Stimulated activated CD8-positive, alpha-beta memory T cell treated with anti-CD3 and anti-CD28 coated beads, Interleukin-12 subunit alpha, Interleukin-12 subunit beta, amount 100 ng/mL, for 1 hour (primary cell): Measurements from ENCODE around the gene STK17B.
A peak's percentile ranks its signal among the peaks of the same experiment; 100 is the strongest.
"Not testable (repeated sequence)": the region's sequence is repeated elsewhere in the genome, so short reads cannot be mapped to it uniquely, and the experiment has no call there.

Source experiments
- DNase-seq: peaks from one replicate; pipeline ENCODE4 v3.0.0-alpha.2; 2020; ENCODE audit warnings: low read depth

STK17B gene

GRCh38 chr2:196171248-196171871 is at the start of gene STK17B:
STK17B (minus strand) TSS chr2:196171578; CDS start chr2:196163383, 8,195 bp downstream.
- peak; percentile 95 for DNase-seq

DNA sequence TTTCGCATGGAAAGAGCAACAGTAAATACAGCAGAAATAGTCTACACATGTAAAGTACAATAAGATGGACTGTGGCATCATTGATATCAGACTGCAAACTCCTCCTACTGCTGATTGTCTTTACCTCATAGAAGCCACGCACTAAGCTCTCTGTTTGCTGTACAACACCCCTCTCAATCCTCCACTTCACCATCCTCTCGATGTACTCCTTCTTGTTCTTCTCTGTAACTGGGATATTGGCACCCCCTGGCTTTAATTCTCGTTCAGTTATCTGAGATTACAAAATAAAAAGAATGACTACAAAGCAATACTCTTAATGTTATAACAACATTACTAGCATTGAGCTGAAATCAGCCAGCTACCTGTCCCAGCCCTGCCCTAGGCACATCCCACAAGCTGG is 49.3 kb upstream of the STK17B start:
- no peak for DNase-seq

- no peak for DNase-seq
These were observed 48.3 kb upstream of the STK17B start for GRCh38 chr2:196219671-196220070.

DNA sequence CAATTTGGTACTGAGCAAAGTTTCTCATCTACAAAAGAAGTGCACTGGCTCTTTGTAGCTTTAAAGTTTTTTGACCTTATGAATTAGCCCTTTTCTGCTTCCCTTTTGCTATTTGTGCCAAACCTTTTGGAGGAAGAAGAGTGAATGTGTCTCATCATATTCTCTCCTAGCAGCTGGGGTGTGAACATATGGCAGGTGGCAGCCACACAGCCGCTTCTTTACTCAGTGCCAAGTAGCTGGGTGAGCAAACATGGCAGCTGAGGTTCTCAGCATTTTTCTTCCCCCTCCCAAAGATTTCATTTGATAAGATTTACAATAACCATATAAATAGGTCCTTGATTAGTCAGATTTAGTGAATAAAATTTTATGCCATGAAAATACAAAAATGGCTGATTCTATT is 46.7 kb upstream of the STK17B start:
- DNase-seq, result no peak

- no peak for DNase-seq
These were observed 45.7 kb upstream of the STK17B start for GRCh38 chr2:196217116-196217515.

DNA sequence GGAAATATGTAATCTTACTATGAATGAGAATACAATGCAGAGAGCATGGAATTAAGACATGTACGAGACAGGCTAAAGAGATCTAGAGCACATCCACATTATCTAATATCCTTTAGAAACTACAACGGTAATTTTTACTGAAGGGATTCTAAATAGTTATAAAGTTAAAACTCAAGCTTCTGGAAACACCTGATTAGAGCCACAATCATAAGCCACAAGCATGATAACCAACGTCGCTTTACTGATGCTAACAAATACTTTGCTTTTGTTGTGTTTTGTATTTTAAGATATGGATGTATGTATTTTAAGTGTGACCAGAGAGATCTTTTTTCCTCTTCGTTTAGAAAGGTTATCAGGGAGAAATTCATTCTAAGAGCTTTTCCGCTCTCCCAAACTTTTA is 44.0 kb upstream of the STK17B start:
- no peak for DNase-seq

- DNase-seq, result no peak
These were observed 42.8 kb upstream of the STK17B start for GRCh38 chr2:196214156-196214555.

DNA sequence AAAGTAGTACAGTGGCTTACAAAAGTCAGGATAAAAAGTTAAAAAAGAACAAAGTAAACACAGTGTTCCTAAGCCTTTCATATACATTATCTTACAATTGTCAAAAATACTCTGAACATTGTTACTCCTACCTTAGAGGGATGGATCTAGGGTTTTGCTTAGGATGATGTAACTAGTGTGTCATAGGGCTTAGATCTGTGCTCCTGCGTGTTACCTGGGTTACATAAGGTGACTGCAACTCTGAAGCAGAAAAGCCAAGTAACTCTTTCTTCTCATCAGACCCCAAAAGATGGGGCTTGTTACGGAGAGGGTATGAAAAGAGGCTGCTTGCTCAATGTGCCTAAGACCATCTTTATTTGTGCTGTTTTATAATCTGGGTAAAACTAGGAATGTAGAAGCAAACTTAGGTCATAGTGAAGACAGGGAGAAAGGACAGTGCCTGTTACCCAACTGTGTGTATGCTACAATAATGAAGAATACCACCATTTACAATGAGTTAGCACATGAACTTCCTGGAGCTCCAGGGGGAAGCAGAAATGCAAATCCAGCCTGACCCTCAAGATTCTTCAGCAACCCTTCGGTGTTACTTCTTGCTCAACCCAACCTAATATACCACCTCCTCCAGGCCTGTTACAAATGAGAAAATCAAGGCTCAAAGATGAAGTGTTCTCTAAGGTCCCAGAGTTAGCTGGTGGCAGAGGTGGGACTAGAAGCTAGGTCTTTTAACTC is 42.0 kb upstream of the STK17B start:
- no peak for DNase-seq

DNA sequence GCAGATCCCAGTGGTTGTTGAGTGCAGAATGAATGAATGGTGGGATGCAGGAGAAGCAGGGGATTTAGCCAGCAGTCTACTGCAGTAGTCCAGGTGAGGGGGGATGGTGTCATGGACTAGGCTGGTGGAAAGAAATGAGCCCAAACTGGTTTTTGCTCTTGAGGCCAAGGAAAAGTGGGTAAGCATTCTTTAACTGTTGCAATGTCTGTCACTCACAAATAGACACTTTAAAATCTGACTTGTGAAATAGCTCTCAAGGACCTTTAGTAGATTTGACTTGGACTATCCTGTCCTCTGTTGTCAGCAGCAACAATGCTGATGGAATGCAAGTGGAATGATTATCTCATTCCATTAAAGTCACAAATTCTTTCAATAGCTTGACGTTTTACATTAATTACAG is 37.5 kb upstream of the STK17B start:
- DNase-seq, result no peak

- DNase-seq, result no peak
These were observed 35.4 kb upstream of the STK17B start for GRCh38 chr2:196206804-196207203.

GRCh38 chr2:196205881-196206435 is 34.6 kb upstream of the STK17B start:
- no peak for DNase-seq

GRCh38 chr2:196205011-196205766 is 33.8 kb upstream of the STK17B start:
- no peak for DNase-seq

GRCh38 chr2:196201229-196202009 is 30.0 kb upstream of the STK17B start:
- DNase-seq, result no peak

DNA sequence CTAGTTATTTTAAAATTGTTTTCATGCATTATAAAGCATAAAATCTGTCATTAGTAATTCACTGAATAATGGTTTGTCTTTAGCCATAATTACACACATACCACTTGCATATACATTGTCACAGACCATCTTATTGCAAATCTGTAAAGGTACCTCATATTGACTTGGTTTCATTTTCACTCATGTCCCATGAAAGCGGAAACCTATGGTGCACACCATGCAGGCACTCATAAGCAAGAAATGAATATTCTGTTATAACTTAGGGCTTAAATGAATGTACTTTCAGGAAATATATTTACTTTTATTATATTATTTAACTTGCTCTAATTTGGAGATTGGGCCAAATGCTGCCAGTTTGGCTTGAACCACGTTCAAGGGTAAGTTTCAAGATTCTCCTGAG is 29.2 kb upstream of the STK17B start:
- DNase-seq, result no peak

DNA sequence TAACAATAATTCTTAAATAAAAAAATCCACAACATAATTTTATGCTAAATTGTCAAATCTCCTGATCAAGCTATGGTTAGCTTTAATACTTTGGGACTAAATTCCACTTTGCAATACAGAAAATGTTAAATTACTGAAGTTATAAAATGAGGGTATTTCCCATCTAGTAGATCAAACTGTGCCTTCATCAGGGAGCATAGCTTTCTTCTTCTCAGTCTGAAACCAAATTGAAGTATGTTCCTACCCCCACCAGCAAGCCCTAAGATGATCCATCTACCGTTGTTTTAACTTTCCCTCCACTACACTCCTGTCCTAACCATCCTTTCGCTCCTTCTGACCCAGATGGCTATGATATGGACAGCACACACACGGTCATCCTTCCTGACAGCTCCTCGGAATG is 24.4 kb upstream of the STK17B start:
- DNase-seq, result no peak

GRCh38 chr2:196195302-196195701 is 23.9 kb upstream of the STK17B start:
- no peak for DNase-seq

DNA sequence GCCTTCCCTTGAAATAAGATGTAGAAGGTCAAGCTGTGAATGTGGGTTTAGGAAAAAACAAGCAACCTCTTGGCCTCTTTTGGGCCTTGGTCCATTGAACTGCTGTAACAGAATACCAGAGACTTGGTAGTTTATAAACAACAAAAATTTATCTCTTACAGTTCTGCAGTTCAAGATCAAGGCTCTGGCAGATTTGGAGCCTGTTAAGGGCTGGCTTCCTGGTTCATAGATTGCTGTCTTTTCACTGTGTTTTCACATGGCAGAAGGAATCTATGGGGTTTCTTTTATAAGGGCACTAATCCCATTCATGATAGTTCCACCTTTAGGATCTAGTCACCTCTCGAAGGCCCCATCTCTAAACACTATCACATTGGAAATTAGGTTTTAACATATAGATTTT is 20.2 kb upstream of the STK17B start:
- no peak for DNase-seq

DNA sequence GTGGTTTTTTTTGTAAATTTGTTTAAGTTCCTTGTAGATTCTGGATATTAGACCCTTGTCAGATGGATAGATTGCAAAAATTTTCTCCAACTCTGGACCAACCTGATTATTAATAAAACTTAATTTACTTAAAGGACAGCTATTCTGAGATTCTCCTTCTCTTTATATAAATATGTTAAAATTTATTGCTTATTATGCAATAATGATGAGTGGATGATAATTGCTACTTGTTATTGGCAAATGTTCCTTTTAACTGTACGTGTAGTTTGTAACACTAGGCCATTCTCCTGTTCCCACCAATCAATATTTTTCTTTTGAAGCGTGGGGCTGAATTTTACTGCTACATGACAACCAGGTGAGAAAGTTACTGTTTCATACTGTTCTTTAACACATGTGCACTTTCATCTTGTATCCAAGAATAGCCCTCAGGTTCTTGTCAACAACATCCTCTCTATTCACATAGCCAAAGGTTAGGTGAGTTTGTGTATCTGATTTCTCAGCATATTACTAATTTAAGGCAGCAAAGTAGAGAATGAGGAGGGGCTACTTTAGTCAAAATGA is 16.6 kb upstream of the STK17B start:
- DNase-seq, result no peak

GRCh38 chr2:196187175-196187700 is 15.9 kb upstream of the STK17B start:
- DNase-seq, result not testable (repeated sequence)

DNA sequence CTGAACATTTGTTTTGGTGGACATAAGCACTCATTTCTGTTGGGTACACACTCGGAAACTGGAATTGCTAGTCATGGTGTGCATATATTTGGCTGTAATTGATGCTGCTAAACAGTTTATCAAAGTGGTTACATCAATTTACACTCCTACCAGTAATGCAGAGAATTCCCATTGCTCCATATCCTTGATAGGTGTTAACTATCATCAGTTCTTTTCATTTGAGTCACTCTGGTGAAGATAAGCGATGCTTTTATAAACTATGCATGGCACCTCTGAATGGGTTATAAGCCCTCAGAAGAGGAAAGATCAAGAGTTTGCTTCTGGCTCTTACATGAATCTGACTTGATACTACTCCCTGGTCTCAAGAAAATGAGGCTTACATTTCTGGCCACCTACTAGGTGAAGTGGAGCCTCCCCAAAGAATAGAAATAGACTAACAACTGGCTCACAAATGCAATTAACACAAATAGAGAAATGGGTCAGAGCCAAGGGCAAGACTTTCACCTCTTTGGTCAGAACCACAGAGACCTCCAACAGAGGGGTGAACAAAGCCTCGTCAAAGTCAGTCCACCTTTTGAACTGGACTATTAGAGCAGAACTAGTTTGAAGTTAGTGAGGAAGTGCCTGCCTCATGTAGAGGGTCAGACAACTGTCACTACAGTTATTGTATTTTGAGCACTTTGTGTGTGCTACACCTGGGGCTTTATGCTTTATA is 15.0 kb upstream of the STK17B start:
- DNase-seq, result no peak

GRCh38 chr2:196184921-196185320 is 13.5 kb upstream of the STK17B start:
- DNase-seq, result no peak
